GM12801 (cell line): ENCODE results near the gene SERAC1.

ENCODE experiments used
- TF ChIP-seq, protein P1 (sequence below): IDR thresholded peaks from one replicate; pipeline ENCODE4 v1.5.1; 2011; ENCODE audit warnings: control low read depth; ENCODE audit not compliant: insufficient read length; ENCODE audit errors: extremely low read depth

The SERAC1 gene

GRCh38 chr6:158174514-158174913 lies 6.5 kb upstream of the SERAC1 start:
- TF ChIP-seq, protein P1, sequence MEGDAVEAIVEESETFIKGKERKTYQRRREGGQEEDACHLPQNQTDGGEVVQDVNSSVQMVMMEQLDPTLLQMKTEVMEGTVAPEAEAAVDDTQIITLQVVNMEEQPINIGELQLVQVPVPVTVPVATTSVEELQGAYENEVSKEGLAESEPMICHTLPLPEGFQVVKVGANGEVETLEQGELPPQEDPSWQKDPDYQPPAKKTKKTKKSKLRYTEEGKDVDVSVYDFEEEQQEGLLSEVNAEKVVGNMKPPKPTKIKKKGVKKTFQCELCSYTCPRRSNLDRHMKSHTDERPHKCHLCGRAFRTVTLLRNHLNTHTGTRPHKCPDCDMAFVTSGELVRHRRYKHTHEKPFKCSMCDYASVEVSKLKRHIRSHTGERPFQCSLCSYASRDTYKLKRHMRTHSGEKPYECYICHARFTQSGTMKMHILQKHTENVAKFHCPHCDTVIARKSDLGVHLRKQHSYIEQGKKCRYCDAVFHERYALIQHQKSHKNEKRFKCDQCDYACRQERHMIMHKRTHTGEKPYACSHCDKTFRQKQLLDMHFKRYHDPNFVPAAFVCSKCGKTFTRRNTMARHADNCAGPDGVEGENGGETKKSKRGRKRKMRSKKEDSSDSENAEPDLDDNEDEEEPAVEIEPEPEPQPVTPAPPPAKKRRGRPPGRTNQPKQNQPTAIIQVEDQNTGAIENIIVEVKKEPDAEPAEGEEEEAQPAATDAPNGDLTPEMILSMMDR: no peak

DNA sequence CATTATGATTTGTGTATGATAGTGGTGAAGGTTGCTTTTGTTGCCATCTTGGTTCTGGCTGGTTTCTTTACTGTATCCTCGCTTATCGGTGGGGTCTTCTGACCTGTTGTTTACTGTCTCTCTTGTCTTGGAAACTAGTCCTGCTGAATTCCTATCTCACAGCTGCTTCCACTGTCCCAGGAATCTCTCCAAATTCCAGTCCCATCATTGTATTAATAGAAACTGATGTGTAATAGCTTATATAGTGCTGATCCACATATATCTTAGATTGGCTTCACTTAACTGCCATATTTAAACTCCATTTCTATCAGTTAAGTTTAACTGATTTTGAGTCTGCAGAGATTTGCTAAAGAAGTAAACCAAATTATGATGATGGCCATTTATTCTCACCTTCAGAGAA lies 6.0 kb upstream of the SERAC1 start:
- TF ChIP-seq, protein P1: no peak

DNA sequence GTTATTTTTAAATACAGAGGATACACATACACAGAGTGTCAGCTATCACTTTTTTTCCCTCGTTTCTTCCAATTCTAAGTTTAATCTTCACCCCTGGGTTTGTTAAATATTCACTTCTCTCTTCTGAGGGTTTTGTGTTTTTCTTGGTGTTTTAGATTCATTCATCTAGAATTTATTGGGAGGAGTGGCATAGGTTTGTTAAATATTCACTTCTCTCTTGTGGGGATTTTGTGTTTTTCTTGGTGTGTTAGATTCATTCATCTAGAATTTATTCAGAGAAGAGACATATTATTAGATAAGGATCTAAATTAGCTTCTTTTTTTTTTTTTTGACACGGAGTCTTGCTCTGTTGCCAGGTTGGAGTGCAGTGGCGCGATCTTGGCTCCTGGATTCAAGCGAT lies 3.9 kb upstream of the SERAC1 start:
- TF ChIP-seq, protein P1: no peak

DNA sequence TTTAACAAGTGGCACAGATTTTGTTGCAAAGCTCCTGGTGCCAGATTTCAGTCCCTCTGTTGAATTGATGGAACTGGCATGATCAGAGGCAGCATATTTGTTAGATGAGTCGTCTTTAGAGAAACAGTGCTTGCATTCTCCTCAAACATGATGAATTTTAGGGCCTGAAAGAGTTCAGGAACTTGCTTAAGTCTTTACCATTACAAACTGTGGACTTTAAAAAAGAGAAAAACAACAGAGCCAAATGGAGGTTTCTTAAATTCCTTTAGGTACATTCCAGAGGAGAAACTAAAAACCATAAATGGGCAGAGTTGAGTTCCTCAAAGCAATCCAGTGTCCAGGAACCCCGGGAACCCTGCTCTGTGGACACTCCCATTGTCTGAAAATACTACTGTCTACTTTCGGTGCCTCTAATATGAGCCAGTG lies 2.6 kb upstream of the SERAC1 start:
- TF ChIP-seq, protein P1: no peak

- TF ChIP-seq, protein P1: no peak
Observed at GRCh38 chr6:158165919-158166416, 2.1 kb downstream of the SERAC1 start.

DNA sequence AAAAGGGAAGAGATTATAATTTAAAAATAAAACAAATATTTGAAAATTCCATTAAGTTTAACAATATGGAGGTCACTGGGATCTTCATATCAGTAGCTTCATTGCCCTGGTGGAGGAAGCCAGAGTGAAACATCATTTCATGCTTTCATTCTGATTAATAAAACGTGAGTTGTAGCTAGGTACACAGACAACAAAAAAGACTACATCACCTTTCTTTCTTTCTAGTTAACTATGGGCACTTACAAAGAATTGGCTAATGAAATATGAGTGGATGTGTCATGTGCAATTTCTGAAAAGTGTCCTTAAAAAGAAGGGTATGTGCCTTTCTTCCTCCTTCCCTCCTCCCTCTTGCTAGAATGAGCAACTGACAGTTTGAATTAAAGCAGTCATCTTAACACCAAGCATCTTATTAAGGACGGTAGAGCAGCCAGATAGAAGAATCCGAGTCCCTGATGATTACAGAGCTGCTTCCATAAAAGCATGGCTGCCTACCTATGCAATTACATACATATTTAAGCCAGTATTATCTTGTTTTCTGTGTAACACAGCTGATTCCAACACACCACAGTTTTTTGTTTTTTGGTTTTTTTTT lies 3.4 kb downstream of the SERAC1 start:
- TF ChIP-seq, protein P1: no peak

- TF ChIP-seq, protein P1: no peak
Observed at GRCh38 chr6:158161566-158162254, 6.4 kb downstream of the SERAC1 start.
